Type B pancreatic cell (in vitro differentiated cells): ENCODE measurements around the gene TPM1. TPM values are rescaled to one million over a fixed set of nuclear protein-coding genes. Genes with fewer than 3 reads are reported as not detected.
A peak's percentile ranks its signal among the peaks of the same experiment; 100 is the strongest.

Experiments
- DNase-seq: peaks from one replicate; pipeline ENCODE4 v3.0.0; 2021; ENCODE audit warnings: mixed read lengths; ENCODE audit not compliant: unreplicated experiment; ENCODE audit errors: extremely low spot score
- H3K27ac Mint-ChIP-seq: 2 replicates; pipeline ENCODE4 v1.8.0; 2021; ENCODE audit warnings: mild to moderate bottlenecking, mixed read lengths
- H3K27me3 Mint-ChIP-seq: 2 replicates; pipeline ENCODE4 v1.8.0; 2021; ENCODE audit warnings: mixed read lengths
- H3K36me3 Mint-ChIP-seq: 2 replicates; pipeline ENCODE4 v1.8.0; 2021; ENCODE audit warnings: mixed read lengths
- H3K4me1 Mint-ChIP-seq: one replicate; pipeline ENCODE4 v1.8.0; 2021; ENCODE audit warnings: mixed read lengths; ENCODE audit not compliant: unreplicated experiment
- H3K4me3 Mint-ChIP-seq: 2 replicates; pipeline ENCODE4 v1.8.0; 2021; ENCODE audit warnings: mild to moderate bottlenecking, mixed read lengths
- H3K9me3 Mint-ChIP-seq: 2 replicates; pipeline ENCODE4 v1.8.0; 2021; ENCODE audit warnings: mixed read lengths
- CTCF ChIP-seq: fragments of 200-600 bp; sonication (generic); conservative IDR thresholded peaks from 2 replicates; pipeline ENCODE4 v1.5.0; 2021; ENCODE audit warnings: antibody characterized with exemption, mild to moderate bottlenecking
- total RNA-seq: library from RNA; stranded (reverse); gene quantifications from 2 replicates; pipeline ENCODE4 v1.2.1, GENCODE V29; 2021; ENCODE audit warnings: low replicate concordance

The TPM1 gene
- total RNA-seq, 1 donor from 2014 or later = 447 TPM

GRCh38 chr15:63052961-63053698 is 10.6 kb downstream of the TPM1 start:
- Mint-ChIP-seq H3K27ac (peak overlapping the region; percentile 82), H3K9me3 (no peaks in the 10 kb centered on the region), H3K27me3 (no peaks in the 10 kb centered on the region), H3K4me3 (peak overlapping the region; percentile 47), H3K4me1 (peaks cover 68% of the 10 kb centered on the region), H3K36me3 (peaks cover 48% of the 10 kb centered on the region)
- DNase-seq = no peak
- TF ChIP-seq CTCF = no peak

GRCh38 chr15:63054281-63054683 is 11.7 kb downstream of the TPM1 start:
- Mint-ChIP-seq H3K4me3 (peak overlapping the region; percentile 59), H3K27me3 (no peaks in the 10 kb centered on the region), H3K36me3 (peaks cover 51% of the 10 kb centered on the region), H3K9me3 (no peaks in the 10 kb centered on the region), H3K27ac (peak overlapping the region; percentile 77), H3K4me1 (peaks cover 63% of the 10 kb centered on the region)
- TF ChIP-seq CTCF = no peak
- no peak for DNase-seq

- Mint-ChIP-seq H3K36me3 (peaks cover 52% of the 10 kb centered on the region), H3K27me3 (no peaks in the 10 kb centered on the region), H3K27ac (peak overlapping the region; percentile 30), H3K4me3 (peak overlapping the region; percentile 42), H3K9me3 (no peaks in the 10 kb centered on the region), H3K4me1 (peaks cover 56% of the 10 kb centered on the region)
- TF ChIP-seq CTCF = no peak
- no peak for DNase-seq
These were observed 12.4 kb downstream of the TPM1 start for GRCh38 chr15:63054985-63055384.

- no peak for TF ChIP-seq CTCF
- H3K4me3 Mint-ChIP-seq = no peak overlapping the region
- no peaks in the 10 kb centered on the region for H3K9me3 Mint-ChIP-seq
- peaks cover 43% of the 10 kb centered on the region for H3K4me1 Mint-ChIP-seq
- no peak for DNase-seq
- no peak overlapping the region for H3K27ac Mint-ChIP-seq
- H3K36me3 Mint-ChIP-seq = peaks cover 61% of the 10 kb centered on the region
- H3K27me3 Mint-ChIP-seq = no peaks in the 10 kb centered on the region
These were observed 14.3 kb downstream of the TPM1 start for GRCh38 chr15:63056829-63057228.

- DNase-seq = no peak
- H3K27ac Mint-ChIP-seq = peak overlapping the region; percentile 26
- peaks cover 69% of the 10 kb centered on the region for H3K36me3 Mint-ChIP-seq
- peaks cover 42% of the 10 kb centered on the region for H3K4me1 Mint-ChIP-seq
- H3K9me3 Mint-ChIP-seq = no peaks in the 10 kb centered on the region
- H3K27me3 Mint-ChIP-seq = no peaks in the 10 kb centered on the region
- H3K4me3 Mint-ChIP-seq = no peak overlapping the region
- TF ChIP-seq CTCF = no peak
These were observed 15.2 kb downstream of the TPM1 start for GRCh38 chr15:63057468-63058345.
